Measurements from ENCODE around the gene AQP10.
"Not testable (repeated sequence)": the region's sequence is repeated elsewhere in the genome, so short reads cannot be mapped to it uniquely, and the experiment has no call there.

The AQP10 gene, protein sequence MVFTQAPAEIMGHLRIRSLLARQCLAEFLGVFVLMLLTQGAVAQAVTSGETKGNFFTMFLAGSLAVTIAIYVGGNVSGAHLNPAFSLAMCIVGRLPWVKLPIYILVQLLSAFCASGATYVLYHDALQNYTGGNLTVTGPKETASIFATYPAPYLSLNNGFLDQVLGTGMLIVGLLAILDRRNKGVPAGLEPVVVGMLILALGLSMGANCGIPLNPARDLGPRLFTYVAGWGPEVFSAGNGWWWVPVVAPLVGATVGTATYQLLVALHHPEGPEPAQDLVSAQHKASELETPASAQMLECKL
- 0 to 0.23 (median 0) reads per million in 4 donors for total RNA-seq

- no peak for DNase-seq
Observed at GRCh38 chr1:154320882-154321608, at the start of gene AQP10. Gene AQP10 (plus strand): TSS chr1:154321093. CDS start chr1:154321156, 63 bp downstream.

GRCh38 chr1:154272217-154272998 lies 48.5 kb upstream of the AQP10 start, which contains the start of gene HAX1:
Gene HAX1 (plus strand): TSS chr1:154272629. CDS start chr1:154272724, 95 bp downstream.
- peak; percentile 88 to 99 (median 94) for DNase-seq

DNA sequence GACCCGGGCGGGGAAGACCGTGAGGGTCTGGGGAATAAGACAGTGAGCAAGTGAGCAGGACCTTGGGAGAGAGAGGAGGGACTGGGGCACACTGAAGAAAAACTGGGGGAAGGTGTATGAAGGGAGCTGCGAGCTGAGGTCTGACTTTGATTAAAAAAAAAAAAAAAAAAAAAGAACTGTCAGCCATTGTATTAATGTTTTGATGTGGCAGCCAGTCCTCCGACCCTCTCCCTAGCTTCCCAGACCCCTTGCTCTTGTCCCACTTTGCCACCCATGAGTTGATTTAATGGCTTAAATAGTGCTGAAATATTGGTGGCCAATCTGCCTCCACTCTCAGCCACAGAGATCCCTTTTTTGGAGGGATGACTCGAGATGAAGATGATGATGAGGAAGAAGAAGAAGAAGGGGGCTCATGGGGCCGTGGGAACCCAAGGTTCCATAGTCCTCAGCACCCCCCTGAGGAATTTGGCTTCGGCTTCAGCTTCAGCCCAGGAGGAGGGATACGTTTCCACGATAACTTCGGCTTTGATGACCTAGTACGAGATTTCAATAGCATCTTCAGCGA lies 47.8 kb upstream of the AQP10 start:
- DNase-seq: no peak

DNA sequence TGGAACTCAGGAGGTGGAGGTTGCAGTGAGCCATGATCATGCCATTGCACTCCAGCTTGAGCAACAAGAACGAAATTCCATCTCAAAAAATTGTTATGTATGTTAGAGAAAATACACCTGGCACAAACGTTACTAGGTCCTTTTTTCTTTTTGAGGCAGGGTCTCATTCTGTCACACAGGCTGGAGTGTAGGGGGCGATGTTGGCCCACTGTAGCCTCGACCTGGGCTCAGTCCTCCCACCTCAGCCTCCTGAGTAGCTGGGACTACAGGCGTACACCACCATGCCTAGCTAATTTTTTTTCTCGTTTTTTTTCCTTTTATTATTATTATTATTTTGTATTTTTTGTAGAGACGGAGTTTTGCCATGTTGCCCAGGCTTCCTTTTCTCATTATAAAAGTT lies 44.1 kb upstream of the AQP10 start:
- peak in 2 of 5 donors; percentile 13 to 17 for DNase-seq

GRCh38 chr1:154287591-154287990 lies 33.3 kb upstream of the AQP10 start:
- not testable (repeated sequence) for DNase-seq

GRCh38 chr1:154288661-154289060 lies 32.2 kb upstream of the AQP10 start:
- DNase-seq: no peak

- no peak for DNase-seq
Observed at GRCh38 chr1:154290921-154291320, 30.0 kb upstream of the AQP10 start.

- no peak for DNase-seq
Observed at GRCh38 chr1:154295408-154296235, 25.3 kb upstream of the AQP10 start.

- no peak for DNase-seq
Observed at GRCh38 chr1:154301582-154301981, 19.3 kb upstream of the AQP10 start.

- DNase-seq: peak in 1 of 5 donors; percentile 34
Observed at GRCh38 chr1:154304664-154305337, 16.1 kb upstream of the AQP10 start.

DNA sequence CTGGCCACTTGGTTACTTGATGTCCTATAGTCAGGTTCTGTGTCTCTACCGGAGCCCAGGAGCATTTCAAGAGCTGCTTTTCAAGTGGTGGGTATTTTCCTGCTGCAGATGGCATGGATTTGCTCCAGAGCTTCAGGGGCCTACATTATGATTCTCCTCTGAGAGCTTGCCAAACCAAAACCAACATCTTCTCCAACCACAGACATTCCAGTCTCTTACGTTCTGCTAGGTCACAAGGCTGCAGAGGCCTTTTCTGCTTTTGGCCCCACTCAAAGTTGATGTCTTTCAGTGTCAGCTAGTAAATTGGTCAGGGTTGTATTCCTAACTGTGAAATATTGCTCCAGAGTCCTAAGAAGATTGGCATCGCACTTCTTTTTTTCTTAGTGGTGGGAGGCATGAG lies 14.7 kb upstream of the AQP10 start:
- no peak for DNase-seq

DNA sequence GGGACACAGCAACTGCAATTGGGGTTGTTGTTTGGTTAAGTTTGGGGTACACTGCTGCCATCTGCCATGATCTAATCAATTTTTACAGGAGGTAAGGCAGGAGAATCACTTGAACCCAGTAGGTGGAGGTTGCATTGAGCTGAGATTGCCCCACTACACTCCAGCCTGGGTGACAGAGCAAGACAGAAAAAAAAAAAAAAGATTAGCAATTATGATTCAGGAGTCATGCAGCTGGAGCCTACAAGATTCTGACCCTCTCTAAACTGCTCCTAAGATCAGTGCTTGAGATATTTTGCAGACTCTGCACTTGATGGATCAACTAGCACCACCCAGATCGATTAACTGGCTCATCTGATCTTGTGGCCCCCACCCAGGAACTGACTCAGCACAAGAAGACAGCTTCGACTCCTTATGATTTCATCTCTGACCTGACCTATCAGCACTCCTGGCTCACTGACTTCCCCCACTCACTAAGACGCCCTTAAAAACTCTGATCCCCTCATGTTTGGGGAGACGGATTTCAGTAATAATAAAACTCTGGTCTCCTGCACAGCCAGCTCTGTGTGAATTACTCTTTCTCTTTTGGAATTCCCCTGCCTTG lies 13.1 kb upstream of the AQP10 start:
- peak in 1 of 5 donors; percentile 42 for DNase-seq

- DNase-seq: not testable (repeated sequence)
Observed at GRCh38 chr1:154309136-154309535, 11.8 kb upstream of the AQP10 start.

DNA sequence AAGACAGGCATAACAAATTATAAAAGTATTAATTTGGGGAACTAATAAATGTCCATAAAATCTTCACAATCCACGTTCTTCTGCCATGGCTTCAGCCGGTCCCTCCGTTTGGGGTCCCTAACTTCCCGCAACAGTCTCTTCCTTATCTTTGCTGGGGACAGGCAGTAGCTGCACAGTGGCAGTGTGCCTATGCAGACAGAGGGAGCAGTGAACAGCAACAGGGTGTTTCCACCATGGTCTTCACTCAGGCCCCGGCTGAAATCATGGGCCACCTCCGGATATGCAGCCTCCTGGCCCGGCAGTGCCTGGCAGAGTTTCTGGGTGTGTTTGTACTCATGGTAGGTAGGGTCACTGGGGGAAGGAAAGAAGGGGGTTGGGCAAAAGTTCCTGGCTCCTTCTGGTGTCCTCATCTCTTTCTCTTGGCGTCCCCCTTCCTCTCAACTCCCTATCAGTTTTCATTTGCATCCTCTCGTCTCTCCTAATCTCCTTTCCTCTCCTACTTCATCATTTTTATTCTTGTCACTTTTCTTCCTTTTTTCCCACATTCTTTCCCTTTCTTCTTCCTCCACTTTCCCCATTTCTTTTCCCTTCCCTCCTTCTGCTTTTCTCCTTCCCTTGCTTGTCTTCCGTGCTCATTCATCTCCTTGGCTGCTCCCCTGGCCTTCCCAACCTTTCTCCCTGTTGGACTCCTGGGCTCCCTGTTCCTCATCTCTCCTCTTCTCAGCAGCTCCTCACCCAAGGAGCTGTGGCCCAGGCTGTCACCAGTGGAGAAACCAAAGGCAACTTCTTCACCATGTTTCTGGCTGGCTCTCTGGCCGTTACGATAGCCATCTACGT lies 8.4 kb upstream of the AQP10 start:
- not testable (repeated sequence) for DNase-seq

DNA sequence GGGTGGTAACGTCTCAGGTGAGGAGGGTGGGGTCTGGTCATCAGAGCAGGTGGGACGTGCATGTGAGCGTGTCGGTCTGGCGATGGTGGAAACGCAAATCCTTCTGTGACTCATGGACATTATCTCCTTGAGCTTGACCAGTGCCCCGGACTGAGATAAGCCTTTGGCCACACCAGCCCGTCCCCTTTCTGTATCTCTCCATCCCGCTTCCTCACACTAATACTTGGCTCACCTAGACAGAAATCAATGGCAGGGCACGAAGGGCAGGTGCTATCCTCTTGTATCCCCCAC lies 7.9 kb upstream of the AQP10 start:
- no peak for DNase-seq

DNA sequence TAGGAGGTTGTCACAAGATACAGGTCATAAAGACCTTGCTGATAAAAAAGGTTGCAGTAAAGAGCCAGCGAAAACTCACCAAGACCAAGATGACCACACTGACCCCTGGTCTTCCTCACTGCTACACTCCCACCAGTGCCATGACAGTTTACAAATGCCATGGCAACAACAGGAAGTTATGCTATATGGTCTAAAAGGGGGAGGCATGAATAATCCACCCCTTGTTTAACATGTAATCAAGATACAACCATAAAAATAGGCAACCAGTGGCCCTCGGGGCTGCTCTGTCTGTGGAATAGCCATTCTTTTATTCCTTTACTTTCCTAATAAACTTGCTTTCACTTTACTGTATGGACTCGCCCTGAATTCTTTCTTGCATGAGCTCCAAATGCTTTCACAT lies 6.7 kb upstream of the AQP10 start:
- not testable (repeated sequence) for DNase-seq

- no peak for DNase-seq
Observed at GRCh38 chr1:154316704-154317103, 4.2 kb upstream of the AQP10 start.

- no peak for DNase-seq
Observed at GRCh38 chr1:154318386-154318785, 2.5 kb upstream of the AQP10 start.

DNA sequence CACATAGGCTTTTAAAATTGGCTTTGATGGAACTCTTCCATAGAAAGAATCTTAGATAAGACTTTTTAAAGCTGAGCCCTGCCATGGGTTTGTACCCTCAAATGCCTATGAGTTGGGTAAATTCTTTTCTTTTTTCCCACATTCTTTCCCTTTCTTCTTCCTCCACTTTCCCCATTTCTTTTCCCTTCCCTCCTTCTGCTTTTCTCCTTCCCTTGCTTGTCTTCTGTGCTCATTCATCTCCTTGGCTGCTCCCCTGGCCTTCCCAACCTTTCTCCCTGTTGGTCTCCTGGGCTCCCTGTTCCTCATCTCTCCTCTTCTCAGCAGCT lies 679 bp downstream of the AQP10 start:
- DNase-seq: not testable (repeated sequence)

GRCh38 chr1:154323493-154323892 lies 2.6 kb downstream of the AQP10 start:
- no peak for DNase-seq

Measured in T-helper 1 cell (primary cell).